Inferior parietal cortex (tissue), 1 donor: Measurements from ENCODE around the gene VSTM2L.

Experiments
- DNase-seq: peaks from one replicate; pipeline ENCODE4 v3.0.0-alpha.2; 2016; ENCODE audit errors: extremely low spot score

VSTM2L gene

GRCh38 chr20:37899105-37900045 lies 3.6 kb upstream of the VSTM2L start:
- DNase-seq, result no peak

DNA sequence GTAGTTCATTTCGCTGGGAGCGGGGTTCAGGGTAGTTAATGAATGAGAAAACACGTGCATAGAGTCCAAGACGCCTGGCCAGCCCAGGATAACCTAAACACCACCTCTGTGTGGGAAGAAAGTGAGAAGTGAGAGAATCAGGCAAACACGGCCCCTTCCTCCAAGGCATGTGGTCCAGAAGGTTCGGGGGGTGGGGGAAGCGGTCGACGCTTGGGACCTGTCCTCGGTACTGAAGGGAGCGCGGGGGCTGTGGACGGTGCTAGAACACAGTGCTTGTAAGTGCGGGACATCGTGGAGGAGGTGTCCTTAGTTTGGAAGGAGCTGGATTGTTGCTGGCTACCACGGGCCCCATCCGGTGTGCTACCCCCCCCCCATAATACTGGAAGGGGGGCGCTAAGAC lies 1.7 kb upstream of the VSTM2L start:
- no peak for DNase-seq

DNA sequence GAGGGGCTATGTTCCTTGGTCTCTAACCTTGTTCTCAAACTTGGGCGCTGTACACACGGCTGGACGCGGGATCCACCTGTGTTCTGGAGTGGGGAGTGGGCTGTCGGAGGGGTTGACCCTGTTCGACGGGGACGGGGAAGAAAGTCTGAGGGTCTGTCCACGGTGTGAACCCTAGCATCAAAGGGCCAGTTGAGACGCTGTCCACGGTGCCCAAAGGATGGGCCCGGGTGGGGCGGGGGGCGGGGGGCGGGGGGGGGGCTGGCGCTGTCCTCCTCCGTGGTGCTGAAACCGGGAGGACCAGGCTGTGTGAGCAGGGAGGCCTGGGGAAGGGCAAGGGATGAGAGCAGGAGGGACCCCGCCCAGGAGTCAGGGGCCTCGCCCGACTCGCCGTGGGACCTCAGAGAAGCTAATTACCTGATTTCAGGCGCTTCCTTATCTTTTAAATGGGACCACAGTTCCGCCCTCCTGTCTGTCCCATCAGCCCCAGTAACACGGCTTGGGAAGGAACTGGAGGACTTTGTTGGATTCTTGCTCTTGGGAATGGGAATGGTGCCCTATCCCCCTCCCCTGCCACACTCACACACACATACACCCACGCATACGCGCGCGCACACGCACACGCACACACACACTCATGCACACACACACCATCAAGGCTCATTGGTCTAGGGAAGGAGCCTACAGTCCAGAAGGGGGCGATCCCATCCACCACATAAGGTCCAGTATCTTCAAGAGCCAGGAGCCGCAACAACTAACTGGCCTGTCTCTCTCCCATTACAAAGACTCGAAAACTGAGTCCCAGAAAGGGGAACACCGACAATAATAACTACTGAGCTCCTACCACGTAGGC lies 1.0 kb upstream of the VSTM2L start:
- DNase-seq, result peak; percentile 38

DNA sequence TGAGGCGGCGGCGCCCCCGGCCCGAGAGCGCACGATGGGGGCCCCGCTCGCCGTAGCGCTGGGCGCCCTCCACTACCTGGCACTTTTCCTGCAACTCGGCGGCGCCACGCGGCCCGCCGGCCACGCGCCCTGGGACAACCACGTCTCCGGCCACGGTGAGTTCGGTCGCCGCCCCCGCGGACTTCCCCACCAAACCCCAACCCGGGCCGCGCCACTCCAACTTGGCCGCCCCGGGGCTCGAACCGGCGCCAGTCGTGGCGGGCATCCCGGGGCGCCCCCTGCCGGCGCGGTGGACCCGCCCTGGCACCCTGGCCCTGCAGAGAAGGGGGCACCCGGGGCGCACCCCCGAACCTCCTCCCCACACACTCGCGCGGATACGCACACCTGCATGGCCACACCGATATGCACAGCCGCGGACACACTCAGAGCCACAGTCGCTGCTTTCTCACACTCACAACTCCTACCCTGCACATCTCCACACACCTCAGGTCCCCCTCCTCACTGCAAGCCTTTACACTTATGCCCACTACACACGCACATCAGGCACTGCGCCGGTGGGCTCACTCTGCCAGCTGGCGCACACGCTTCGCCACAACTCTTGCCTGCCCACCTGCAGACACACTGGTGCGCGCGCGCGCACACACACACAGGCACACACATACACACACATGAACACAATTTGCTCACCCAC lies 535 bp downstream of the VSTM2L start:
- DNase-seq, result no peak

DNA sequence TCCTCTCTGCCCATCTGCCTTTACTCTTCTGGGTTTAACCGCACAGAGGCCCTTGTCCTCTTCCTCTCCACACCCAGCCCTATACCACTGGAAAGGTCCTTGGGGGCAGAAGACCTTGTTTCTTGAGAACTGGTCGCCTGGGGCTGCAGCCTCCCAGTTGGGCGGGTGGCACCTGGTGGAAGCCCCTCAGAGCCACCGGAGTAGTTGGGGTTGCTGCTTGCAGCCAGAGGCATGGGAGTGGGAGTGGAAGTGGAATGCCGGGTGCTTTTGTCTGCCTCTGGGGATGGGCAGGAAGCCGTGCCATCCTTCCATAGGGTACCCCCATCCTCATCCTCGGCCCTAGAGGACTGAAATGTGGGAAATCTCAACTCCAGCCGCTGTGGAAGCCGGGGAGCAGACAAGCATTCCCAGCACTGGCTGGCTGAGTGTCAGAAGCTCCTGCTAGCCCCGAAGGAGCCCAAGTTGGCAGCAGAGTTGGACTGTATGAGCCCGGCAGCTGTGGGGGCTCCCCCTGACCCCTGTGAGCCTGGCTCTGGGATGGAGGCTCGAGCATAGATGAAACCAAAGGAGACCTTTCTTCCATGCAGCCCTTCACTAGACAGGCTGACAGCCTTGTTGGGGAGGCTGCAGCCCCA lies 1.2 kb downstream of the VSTM2L start:
- no peak for DNase-seq

DNA sequence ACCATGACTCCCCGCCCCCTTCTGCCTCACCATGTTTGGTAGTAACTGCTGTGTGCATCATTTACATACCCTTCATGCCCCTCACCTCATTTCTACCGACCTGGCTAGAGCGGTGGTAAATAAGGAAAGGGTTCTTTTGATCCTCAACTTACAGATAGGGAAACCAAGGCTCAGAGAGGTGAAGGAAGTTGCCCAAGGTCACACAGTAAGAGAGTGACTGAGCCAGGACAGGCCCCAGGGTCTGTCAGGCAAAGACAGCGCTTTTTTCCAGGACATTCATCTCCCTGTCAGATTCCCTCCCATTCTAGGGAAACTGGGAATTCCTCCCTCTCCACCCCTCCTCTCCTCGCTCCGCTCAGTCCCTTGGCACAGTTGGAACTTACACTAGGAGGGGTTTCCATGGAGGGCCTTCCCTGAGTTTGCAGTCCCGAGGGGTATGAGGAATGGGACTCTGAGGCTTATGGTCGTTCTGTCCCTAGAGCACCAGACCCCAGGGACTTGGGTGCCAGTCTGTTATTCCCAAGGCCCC lies 2.0 kb downstream of the VSTM2L start:
- no peak for DNase-seq

GRCh38 chr20:37905671-37906613 lies 3.0 kb downstream of the VSTM2L start:
- no peak for DNase-seq

DNA sequence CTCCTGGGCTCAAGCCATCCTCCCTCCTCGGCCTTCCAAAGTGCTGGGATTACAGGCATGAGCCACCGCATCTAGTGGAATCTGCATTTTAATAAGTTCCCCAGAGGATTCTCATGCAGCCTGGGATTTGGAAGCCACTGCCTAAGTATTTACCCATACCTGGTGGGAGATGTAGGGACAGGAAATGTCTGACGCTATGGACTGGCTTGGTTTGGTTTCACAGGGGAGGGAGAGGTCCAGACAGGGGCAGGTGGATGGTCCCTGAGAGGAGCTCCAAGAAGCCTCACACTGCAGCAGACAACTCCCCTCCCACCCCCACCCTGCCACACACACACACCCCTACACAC lies 4.4 kb downstream of the VSTM2L start:
- no peak for DNase-seq

GRCh38 chr20:37907677-37908401 lies 4.9 kb downstream of the VSTM2L start:
- no peak for DNase-seq

DNA sequence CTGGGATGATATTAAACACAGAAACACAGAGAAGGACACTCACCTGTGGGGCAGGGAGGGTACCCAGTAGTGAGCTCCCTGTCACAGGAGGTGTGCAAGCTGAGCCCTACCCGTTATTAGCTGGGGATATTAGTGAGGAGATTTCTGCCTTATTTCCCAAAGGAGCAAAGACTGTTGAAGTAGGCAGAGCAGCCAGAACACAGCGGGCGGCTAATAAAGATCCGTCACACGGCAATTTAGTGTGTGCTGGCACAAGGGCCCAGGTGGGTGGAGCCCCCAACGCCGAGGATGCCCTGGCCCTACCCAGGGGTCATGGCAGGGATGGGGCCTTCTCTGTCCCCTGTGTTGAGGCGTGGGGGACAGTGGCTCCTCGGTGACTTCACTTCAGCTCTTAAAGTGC lies 8.3 kb downstream of the VSTM2L start:
- DNase-seq, result no peak

GRCh38 chr20:37911838-37912281 lies 8.9 kb downstream of the VSTM2L start:
- DNase-seq, result no peak

- no peak for DNase-seq
Observed at GRCh38 chr20:37912874-37913273, 9.9 kb downstream of the VSTM2L start.

DNA sequence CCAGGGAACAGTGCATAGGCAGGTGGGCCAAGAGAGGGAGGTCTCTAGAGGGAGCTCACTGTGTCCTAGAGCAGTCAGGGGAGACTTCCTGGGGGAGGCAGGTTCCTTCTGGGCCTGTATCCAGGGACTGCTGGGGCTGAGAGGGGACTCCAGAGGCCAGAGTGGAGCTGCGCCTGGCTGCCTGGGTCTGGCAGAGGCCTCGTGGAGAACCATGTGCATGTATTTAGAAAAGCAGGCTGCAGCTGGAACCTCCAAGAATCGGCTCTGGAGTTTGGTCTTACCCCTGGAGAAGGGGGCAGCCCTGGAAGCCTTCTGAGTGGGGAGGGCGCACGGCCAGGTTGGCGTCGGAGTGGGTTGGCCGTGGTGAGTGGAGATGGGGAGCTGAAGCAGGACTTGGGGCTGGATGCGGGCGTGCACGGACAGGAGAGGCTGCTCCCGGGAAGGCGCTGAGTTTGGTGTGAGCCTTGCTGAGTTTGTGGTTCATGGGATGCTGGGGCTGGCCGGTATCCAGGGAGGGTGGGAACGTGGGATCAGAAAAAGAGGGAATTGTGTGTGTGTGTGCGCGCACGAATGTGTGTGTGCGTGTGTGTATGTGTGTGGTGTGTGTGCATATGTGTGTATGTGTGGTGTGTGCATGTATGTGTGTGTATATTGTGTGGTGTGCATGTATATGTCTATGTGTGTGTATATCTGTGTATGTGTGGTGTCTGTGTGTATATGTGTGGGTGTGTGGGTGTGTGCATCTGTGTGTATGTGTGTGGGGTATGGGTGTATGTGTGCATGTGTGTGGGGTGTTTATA lies 10.8 kb downstream of the VSTM2L start:
- no peak for DNase-seq

GRCh38 chr20:37914367-37914671 lies 11.4 kb downstream of the VSTM2L start:
- DNase-seq, result no peak

DNA sequence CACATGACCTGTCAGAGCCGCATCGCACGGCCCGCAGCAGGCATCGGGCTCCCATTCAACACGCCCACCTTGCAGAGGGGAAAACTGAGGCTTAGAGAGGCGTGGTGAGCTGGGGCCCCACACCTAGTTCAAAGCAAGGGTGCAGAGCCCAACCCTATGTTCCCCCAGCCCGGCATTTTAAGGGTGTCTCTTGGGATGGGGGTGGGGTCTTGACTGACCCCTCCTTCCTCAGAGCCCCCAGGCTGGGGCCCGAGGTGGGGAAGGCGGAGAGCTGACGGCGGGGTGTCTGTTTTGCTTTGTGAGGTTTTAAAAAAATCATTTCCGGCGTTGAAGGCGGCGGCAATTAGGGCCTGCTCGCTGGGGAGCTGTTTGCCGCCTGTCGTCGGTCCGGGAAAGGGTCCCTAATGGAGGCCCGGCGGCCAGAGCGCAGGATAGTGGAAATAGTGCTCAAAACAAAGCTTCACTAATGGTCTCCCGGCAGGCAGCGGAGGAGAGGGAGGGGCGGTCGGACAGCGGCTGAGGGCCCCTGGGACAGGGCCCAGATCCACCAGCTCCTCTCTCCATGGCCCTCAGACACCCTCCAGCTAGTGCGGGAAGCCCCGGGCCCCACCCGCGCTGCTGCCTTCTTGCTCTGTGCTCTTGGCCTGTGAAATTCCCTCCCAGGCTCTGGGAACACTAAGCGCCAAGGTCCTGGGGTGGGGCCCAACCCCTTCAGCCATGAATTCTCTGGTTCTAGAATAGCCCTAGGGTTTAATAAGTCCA lies 11.9 kb downstream of the VSTM2L start:
- DNase-seq, result no peak

GRCh38 chr20:37915434-37915787 lies 12.5 kb downstream of the VSTM2L start:
- no peak for DNase-seq

- DNase-seq, result no peak
Observed at GRCh38 chr20:37915800-37916570, 13.1 kb downstream of the VSTM2L start.

- no peak for DNase-seq
Observed at GRCh38 chr20:37917461-37917860, 14.5 kb downstream of the VSTM2L start.
